Stimulated activated CD8-positive, alpha-beta memory T cell treated with anti-CD3 and anti-CD28 coated beads, Interleukin-15, amount 100 ng/mL, for 24 hours (primary cell): Measurements from ENCODE around the gene VCL.
"Not testable (repeated sequence)": the region's sequence is repeated elsewhere in the genome, so short reads cannot be mapped to it uniquely, and the experiment has no call there.

Experiments used
- DNase-seq: peaks from one replicate; pipeline ENCODE4 v3.0.0-alpha.2; 2020; ENCODE audit warnings: low read depth

The VCL gene

DNA sequence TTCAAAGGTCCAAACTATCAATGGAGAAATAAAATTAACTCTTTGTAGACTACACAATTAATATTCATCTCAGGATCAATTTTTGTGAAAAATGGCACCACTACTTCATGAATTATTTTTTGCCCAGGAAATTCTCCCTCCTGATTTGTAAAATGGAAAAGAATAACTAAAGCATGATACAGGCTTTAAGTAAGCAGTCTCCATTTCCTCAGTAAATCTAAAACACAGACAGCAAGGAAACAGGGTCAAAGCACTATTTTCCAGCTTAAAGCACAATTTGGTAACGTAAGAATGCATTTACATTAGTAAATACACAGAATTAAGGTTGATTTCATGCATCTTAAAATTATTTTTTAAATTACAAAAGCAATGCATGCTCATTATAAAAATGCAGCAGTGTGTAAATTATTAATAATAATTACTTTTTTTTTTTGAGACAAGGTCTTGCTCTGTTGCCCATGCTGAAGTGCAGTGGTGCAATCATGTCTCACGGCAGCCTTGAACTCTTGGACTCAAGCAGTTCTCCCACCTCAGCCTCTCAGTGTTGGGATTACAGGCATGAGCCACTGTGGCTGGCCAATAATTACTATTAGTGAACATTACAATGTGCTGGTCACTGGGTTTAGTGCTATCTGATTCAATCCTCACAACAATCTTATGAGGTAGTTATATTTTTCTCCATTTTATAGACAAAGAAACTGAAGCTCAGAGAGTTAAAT is 26.1 kb upstream of the VCL start:
- no peak for DNase-seq

DNA sequence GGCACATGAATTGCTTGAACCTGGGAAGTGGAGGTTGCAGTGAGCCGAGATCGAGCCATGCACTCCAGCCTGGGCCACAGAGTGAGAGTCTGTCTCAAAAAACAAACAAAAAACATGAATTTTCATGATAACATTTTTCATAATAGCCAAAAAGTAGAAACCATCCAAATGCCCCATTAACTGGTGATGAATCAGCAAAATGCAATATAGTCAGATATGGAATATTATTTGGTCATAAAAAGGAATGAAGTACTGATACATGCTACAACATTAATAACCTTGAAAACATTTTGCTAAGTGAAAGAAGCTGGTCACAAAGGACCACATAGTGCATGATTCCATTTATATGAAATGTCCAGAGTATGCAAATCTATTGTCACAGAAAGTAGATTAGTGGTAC is 24.5 kb upstream of the VCL start:
- no peak for DNase-seq

GRCh38 chr10:73974309-73974946 is 23.5 kb upstream of the VCL start:
- DNase-seq, result no peak

DNA sequence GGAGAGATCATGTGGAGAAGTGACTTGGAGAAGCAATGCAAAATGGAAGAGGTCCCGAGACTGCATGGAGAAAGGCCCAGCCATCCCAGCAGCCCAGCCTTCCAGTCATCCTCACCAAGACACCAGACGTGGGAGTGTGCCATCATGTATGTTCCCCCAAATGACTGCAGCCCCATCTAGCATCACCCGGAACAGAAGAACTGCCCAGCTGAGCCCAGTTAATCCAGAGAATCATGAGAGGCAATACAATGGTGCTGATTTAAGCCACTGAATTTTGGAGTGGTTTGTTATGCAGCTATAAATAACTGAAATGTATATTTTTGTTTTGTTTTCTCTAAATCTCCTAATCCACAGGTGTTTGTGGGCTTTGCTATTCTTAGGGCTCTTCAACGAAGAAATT is 22.5 kb upstream of the VCL start:
- DNase-seq, result no peak

- DNase-seq, result no peak
These were observed 18.6 kb upstream of the VCL start for GRCh38 chr10:73979141-73979808.

- DNase-seq, result no peak
These were observed 18.0 kb upstream of the VCL start for GRCh38 chr10:73979809-73980433.

DNA sequence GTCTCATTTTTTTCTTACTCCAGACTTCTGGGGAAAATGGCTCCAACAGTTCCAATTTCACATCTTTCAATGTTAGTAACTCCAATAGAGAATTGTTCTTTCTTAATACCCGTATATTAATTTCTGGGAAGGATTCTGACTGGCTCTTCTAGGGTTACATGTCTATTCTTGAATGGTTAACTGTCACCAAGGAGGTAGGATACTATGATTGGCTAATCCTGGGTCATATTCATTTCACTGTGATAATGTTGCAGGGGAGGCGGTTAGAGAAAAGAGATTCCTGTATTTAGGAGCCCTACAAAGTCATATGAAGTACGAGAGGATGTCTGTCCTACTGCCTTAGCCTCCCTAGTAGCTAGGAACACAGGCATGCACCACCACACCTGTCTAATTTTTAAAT is 16.1 kb upstream of the VCL start:
- no peak for DNase-seq

DNA sequence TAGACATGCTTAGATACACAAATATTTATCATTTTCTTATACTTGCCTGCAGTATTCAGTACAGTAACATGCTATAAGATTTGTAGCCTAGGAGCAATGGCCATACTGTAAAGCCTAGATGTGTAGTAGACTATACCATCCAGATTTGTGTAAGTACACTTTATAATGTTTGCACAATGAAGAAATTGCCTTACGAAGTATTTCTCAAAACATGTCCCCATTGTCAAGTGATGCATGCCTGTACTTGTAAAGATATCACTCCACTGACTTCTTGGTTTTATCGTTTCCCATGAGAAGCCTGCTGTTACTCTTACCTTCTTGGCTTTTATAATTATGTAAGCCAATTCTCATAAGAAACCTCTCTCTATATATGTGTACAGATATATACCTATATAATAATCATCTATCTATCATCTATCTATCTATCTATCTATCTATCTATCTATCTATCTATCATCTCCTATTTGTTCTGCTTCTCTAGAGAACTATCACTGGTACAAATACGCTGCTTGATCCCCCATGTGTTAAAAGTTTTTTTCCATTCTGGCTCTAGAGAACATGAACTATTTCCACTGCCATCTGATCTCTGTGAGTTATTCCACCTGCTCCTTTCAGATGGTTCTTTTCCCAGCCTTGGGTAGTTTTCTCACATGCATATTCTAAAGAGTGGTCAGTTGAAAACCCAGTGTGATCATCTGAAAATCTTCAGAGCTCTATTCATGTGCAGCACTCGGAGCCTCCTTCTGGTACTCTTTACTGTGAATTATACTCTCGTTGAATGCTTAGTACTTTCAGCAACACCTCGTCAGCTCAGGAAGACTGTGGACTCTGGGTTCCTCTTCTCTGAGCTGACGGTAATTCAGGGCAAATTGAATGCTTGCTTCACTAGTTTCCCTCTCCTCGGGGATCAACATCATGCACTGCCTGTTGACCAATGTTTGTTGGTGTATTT is 14.5 kb upstream of the VCL start:
- no peak for DNase-seq

GRCh38 chr10:73989594-73990150 is 8.2 kb upstream of the VCL start:
- no peak for DNase-seq

GRCh38 chr10:73991203-73991883 is 6.6 kb upstream of the VCL start:
- DNase-seq, result no peak

DNA sequence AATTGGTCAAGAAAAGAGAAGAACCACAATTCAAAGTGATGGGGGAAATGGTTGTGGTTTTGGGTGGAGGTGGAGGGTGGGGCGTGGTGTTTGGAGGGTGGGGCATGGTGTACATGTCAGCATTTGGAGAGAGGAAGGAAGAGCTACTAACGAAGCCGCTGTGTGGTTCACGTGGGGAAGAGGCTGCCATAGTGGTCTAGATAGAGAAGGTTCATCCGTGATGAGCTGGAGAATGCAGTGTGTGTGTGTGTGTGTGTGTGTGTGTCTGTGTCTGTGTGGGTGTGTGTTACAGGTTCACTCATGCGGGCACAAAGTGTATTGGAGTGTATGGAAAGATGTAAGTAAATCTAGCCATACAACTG is 6.1 kb upstream of the VCL start:
- peak; percentile 17 for DNase-seq

- no peak for DNase-seq
These were observed 4.8 kb upstream of the VCL start for GRCh38 chr10:73992899-73993788.

DNA sequence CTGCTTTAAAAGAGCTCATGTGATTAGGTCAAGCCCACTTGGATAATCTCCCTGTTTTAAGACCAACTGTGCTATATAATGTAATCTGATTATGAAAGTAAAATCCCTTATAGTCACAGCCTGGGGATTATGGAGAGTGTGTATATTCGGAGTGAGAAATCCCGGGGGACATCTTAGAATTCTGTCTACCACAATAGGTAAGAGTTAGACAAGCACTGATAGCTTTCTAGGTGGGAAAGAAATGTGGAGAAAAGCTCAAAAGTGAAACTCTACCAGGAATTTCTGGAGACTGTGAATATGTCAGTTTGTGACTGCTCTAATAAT is 2.9 kb upstream of the VCL start:
- no peak for DNase-seq

GRCh38 chr10:73997461-73997786 is 492 bp upstream of the VCL start:
- no peak for DNase-seq

DNA sequence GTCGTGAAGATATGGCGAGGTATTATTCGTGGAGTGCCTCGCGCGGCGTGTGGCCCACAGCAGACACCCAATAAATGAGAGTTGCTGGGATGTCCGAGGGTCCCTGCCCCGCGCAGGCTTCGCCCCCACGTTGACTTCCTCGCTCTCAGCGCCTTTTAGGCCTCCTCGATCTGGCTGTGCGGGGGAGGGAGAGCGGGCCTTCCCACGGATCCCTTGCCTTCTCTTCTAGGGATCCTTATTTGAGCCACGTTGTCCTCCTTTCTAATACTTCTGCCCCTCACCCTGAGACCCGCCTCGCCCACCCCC is 660 bp downstream of the VCL start:
- DNase-seq, result no peak

DNA sequence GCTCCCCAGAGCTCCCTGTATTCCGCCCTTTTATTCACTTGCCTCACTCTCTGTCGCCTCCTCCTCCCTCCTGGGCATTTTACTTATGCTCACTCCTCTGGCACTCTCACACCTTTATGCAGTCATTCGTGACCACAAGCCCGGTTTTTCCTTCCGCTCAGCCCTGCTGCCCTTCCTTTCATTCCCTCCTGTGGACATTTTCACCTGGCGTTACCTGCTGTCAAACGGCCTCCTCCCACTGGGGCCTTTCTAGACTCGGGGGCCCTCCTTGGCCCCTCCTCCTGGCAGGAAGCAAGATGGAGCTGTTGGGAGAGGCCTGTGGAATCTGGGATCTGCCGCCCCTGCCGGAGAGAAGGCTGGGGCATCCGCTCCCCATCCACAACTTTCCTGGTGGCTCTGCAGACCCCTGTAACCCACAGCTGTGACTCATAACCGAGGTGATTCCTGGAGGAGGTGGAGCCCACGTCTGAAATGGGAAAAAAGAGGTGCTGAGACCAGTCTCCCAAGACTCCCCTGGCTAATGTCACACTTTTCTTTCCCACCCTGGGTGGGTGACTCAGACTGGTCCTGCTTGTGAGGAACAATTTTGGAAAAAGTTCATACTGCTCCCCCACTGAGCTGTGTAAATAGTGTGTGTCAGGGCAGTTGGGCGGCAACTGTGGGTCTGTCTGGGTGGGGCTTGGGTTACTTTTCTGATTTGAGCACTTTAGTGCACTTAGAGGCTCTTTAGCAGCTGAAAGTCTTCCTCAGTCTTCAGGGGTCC is 1.2 kb downstream of the VCL start:
- no peak for DNase-seq

DNA sequence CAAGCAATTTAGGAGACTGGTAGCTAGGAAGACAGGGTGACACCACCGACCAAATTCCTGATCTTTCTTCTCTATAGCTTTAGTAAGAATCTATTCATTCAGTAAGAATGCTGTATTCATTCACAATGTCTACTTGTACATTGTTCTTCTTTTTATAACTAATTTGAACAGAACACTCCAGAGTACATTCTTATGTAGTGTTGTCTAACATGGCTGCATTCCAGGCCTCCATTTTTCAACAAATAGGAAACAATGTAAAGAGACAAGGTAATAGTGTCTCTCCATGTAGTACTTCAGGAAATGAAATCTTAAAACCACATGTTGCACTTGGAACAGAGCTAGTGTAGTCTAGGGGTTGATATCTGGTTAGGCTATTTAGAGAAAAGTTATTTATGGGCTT is 1.8 kb downstream of the VCL start:
- no peak for DNase-seq

DNA sequence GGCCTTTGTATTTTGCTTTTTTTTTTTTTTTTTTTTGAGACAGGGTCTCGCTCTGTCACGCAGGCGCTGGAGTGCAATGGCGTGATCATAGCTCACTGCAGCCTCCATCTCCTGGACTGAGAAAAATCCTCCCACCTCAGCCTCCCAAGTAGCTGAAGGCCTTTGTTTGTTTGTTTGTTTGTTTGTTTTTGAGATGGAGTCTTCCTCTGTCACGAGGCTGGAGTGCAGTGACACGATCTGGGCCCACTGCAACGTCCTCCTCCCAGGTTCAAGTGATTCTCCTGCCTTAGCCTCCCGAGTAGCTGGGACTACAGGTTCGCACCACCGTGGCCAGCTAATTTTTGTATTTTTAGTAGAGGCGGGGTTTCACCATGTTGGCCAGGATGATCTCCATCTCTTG is 2.3 kb downstream of the VCL start:
- DNase-seq, result not testable (repeated sequence)

DNA sequence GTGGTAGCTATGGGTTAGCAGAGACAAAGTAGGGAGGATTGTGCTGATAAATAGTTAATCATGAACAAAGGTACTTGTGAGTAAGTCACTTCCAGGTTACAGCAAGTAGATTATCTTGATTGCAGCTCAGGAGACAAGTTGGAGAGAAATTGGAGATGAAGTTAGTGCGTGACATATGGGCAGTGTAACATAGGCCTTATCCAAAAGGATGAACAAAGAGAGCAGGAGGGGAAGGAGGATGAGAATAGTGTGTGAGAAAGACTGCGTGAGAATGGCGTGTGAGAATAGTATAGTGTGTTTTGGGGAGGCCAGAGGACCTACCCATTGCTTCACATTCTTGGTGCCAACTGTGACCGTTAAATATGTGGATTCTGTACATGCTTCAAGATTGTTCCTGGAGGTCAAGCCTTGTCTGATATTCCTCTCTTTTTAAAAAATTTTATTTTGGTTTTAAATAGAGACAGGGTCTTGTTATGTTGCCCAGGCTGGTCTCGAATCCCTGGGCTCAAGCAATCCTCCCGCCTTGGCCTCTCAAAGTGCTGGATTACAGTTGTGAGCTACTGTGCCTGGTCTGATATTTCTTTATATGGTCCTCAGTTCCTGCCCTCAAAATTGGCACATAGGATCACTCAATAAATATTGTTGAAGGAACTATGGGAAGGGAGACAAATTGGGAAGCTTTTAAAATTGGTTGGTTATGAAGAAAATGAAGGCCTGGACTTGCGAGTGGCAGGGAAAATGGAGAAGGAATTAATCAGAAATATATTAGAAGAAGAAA is 3.2 kb downstream of the VCL start:
- DNase-seq, result no peak
